ENCODE data around the gene OTUD7B.
"Not testable (repeated sequence)": the region's sequence is repeated elsewhere in the genome, so short reads cannot be mapped to it uniquely, and the experiment has no call there.

OTUD7B gene

GRCh38 chr1:150002217-150002616 lies 8.3 kb downstream of the OTUD7B start:
- no peak for DNase-seq

GRCh38 chr1:150001415-150001814 lies 9.1 kb downstream of the OTUD7B start:
- no peak for DNase-seq

- DNase-seq, result no peak
These were observed 12.8 kb downstream of the OTUD7B start for GRCh38 chr1:149997585-149998262.

GRCh38 chr1:149995927-149996326 lies 14.6 kb downstream of the OTUD7B start:
- DNase-seq, result no peak

GRCh38 chr1:149993764-149994163 lies 16.8 kb downstream of the OTUD7B start:
- no peak for DNase-seq

- DNase-seq, result no peak
These were observed 17.3 kb downstream of the OTUD7B start for GRCh38 chr1:149993181-149993580.

- DNase-seq, result no peak
These were observed 23.3 kb downstream of the OTUD7B start for GRCh38 chr1:149987297-149987595.

GRCh38 chr1:149986486-149987296 lies 23.8 kb downstream of the OTUD7B start:
- DNase-seq, result no peak

- DNase-seq, result no peak
These were observed 30.5 kb downstream of the OTUD7B start for GRCh38 chr1:149979972-149980540.

GRCh38 chr1:149979245-149979971 lies 31.1 kb downstream of the OTUD7B start:
- DNase-seq, result no peak

GRCh38 chr1:149978547-149979023 lies 31.9 kb downstream of the OTUD7B start:
- DNase-seq, result no peak

- no peak for DNase-seq
These were observed 33.2 kb downstream of the OTUD7B start for GRCh38 chr1:149977345-149977744.

- no peak for DNase-seq
These were observed 38.0 kb downstream of the OTUD7B start for GRCh38 chr1:149972547-149972946.

- DNase-seq, result no peak
These were observed 42.9 kb downstream of the OTUD7B start for GRCh38 chr1:149967646-149968045.

- no peak for DNase-seq
These were observed 43.5 kb downstream of the OTUD7B start for GRCh38 chr1:149967041-149967440.

- no peak for DNase-seq
These were observed 44.1 kb downstream of the OTUD7B start for GRCh38 chr1:149966405-149966804.

GRCh38 chr1:149965440-149965839 lies 45.1 kb downstream of the OTUD7B start:
- no peak for DNase-seq

GRCh38 chr1:149963358-149963757 lies 47.2 kb downstream of the OTUD7B start:
- no peak for DNase-seq

- DNase-seq, result no peak
These were observed 47.8 kb downstream of the OTUD7B start for GRCh38 chr1:149962736-149963135.

GRCh38 chr1:149962039-149962647 lies 48.4 kb downstream of the OTUD7B start:
- peak; percentile 31 to 53 for DNase-seq

GRCh38 chr1:149957548-149957947 lies 53.0 kb downstream of the OTUD7B start:
- DNase-seq, result not testable (repeated sequence)

- DNase-seq, result no peak
These were observed 60.6 kb downstream of the OTUD7B start for GRCh38 chr1:149949911-149950310.

- no peak for DNase-seq
These were observed 65.3 kb downstream of the OTUD7B start for GRCh38 chr1:149945206-149945605.

Data from NCI-H1930 (cell line).